SK-N-SH (cell line): ENCODE results near the gene TMEM176B. TPM values are rescaled to one million over a fixed set of nuclear protein-coding genes. Genes with fewer than 3 reads are reported as not detected.

Experiments used
- CTCF ChIA-PET: fragments of 300-600, 350-600 bp; formaldehyde crosslinking; extraction: SDS; loops from one replicate; lab custom pipeline; 2021; lab: Yijun Ruan, JAX
- POLR2A ChIA-PET: fragments of 350-600 bp; sonication (Branson Sonifier 250); formaldehyde crosslinking; extraction: SDS; loops from one replicate; lab custom pipeline; 2020; ENCODE audit warnings: antibody characterized with exemption, inconsistent platforms; lab: Yijun Ruan, JAX
- DNase-seq: peaks from one replicate; pipeline ENCODE4 v3.0.0; 2012
- H2AFZ ChIP-seq: fragments of 200-600 bp; sonication (generic); 2 replicates; pipeline ENCODE4 v1.8.1; 2016; ENCODE audit warnings: antibody characterized with exemption, mild to moderate bottlenecking, low read depth
- H3F3A ChIP-seq: fragments of 200-600 bp; sonication (generic); replicated peaks from 2 replicates; pipeline ENCODE3; 2016; ENCODE audit warnings: antibody characterized with exemption, mild to moderate bottlenecking; ENCODE audit not compliant: insufficient read depth
- H3K27ac ChIP-seq, 2 experiments: fragments of 200-500 bp in 1 of 2; fragments of 200-600 bp in 1 of 2; sonication (Bioruptor generic) in 1 of 2; sonication (generic), shearing (Covaris generic) in 1 of 2; 2 replicates each; pipeline versions ENCODE4 v1.5.1 to v1.6.1; 2014 to 2016; ENCODE audit warnings: low read depth in 2 of 2, inconsistent platforms in 1 of 2, low read length in 1 of 2, mild to moderate bottlenecking in 1 of 2, mixed read lengths in 1 of 2
- H3K27me3 ChIP-seq: fragments of 200-600 bp; sonication (generic), shearing (Covaris generic); 2 replicates; pipeline ENCODE4 v1.6.1; 2016; ENCODE audit warnings: mixed run types; ENCODE audit not compliant: insufficient read depth
- H3K36me3 ChIP-seq, 2 experiments: fragments of 200-500 bp in 1 of 2; fragments of 200-600 bp in 1 of 2; sonication (Bioruptor generic) in 1 of 2; sonication (generic) in 1 of 2; replicated peaks in 1 of 2; 2 replicates each; pipeline versions ENCODE3 to v1.5.1; 2014 to 2016; ENCODE audit warnings: low read length in 1 of 2, mild to moderate bottlenecking in 1 of 2; ENCODE audit not compliant: insufficient read depth in 2 of 2, control insufficient read depth in 1 of 2
- H3K4me1 ChIP-seq, 2 experiments: fragments of 200-500 bp in 1 of 2; fragments of 200-600 bp in 1 of 2; sonication (Bioruptor generic) in 1 of 2; sonication (generic), shearing (Covaris generic) in 1 of 2; 2 replicates each; pipeline versions ENCODE4 v1.5.1 to v1.6.1; 2014 to 2016; ENCODE audit warnings: low read depth in 1 of 2, low read length in 1 of 2, mixed run types in 1 of 2; ENCODE audit not compliant: insufficient read depth in 2 of 2, control insufficient read depth in 1 of 2
- H3K4me2 ChIP-seq: fragments of 200-600 bp; sonication (generic), shearing (Covaris generic); 2 replicates; pipeline ENCODE4 v1.6.1; 2017; ENCODE audit warnings: mixed run types
- H3K4me3 ChIP-seq, 2 experiments: fragments of 200-500 bp in 1 of 2; fragments of 200-600 bp in 1 of 2; sonication (Bioruptor generic) in 1 of 2; sonication (generic), shearing (Covaris generic) in 1 of 2; 2 replicates each; pipeline versions ENCODE4 v1.5.1 to v1.8.1; 2014 to 2016; ENCODE audit warnings: low read depth in 2 of 2, inconsistent platforms in 1 of 2, low read length in 1 of 2, mild to moderate bottlenecking in 1 of 2, mixed read lengths in 1 of 2, moderate library complexity in 1 of 2
- H3K79me2 ChIP-seq: fragments of 200-600 bp; sonication (generic); 2 replicates; pipeline ENCODE4 v1.8.1; 2017; ENCODE audit warnings: mild to moderate bottlenecking; ENCODE audit not compliant: insufficient read depth
- H3K9ac ChIP-seq: fragments of 200-600 bp; sonication (generic); 2 replicates; pipeline ENCODE4 v1.6.1; 2017; ENCODE audit warnings: mixed run types
- H3K9me2 ChIP-seq: fragments of 200-600 bp; sonication (generic); 2 replicates; pipeline ENCODE4 v1.6.1; 2017; ENCODE audit warnings: mixed run types
- H3K9me3 ChIP-seq: fragments of 200-600 bp; sonication (generic); 2 replicates; pipeline ENCODE4 v1.6.1; 2017; ENCODE audit warnings: mixed run types, mild to moderate bottlenecking, moderate library complexity
- H4K20me1 ChIP-seq: fragments of 200-600 bp; sonication (generic); 2 replicates; pipeline ENCODE4 v1.6.1; 2017; ENCODE audit warnings: mild to moderate bottlenecking, mixed run types; ENCODE audit not compliant: insufficient read depth
- CHD2 ChIP-seq: fragments of 150-350 bp; IDR thresholded peaks from 2 replicates; pipeline ENCODE4 v1.6.1; 2018; ENCODE audit warnings: low read length; ENCODE audit not compliant: partially characterized antibody
- ELF1 ChIP-seq: IDR thresholded peaks from 2 replicates; pipeline ENCODE4 v1.4.0; 2012
- MAX ChIP-seq: IDR thresholded peaks from 2 replicates; pipeline ENCODE4 v1.4.0; 2012; ENCODE audit warnings: low read depth
- MEF2A ChIP-seq: IDR thresholded peaks from 2 replicates; pipeline ENCODE4 v1.4.0; 2012; ENCODE audit warnings: low read depth, borderline replicate concordance
- NRF1 ChIP-seq: IDR thresholded peaks from 2 replicates; pipeline ENCODE4 v1.6.1; 2012; ENCODE audit warnings: low read depth, mild to moderate bottlenecking, low read length
- RAD21 ChIP-seq: IDR thresholded peaks from 2 replicates; pipeline ENCODE4 v1.6.1; 2012; ENCODE audit warnings: mild to moderate bottlenecking, low read length
- REST ChIP-seq: IDR thresholded peaks from 2 replicates; pipeline ENCODE4 v1.6.1; 2012; ENCODE audit warnings: mild to moderate bottlenecking, low read depth, low read length, moderate library complexity
- RFX5 ChIP-seq: IDR thresholded peaks from 2 replicates; pipeline ENCODE4 v1.6.1; 2012; ENCODE audit warnings: mild to moderate bottlenecking, improper control_type of control experiment, low read length
- TCF12 ChIP-seq: IDR thresholded peaks from 2 replicates; pipeline ENCODE4 v1.4.0; 2012
- WGBS: methylation state at CpG from one replicate; pipeline ENCODE4 v1.1.6; 2017; ENCODE audit warnings: low lambda C conversion rate; 5-methylcytosine and 5-hydroxymethylcytosine counted together
- polyA plus RNA-seq, 3 experiments: library from polyadenylated mRNA; depleted of rRNA; stranded (reverse); fragments of >200 nt; gene quantifications; 2 replicates each; pipeline ENCODE4 v1.2.3, GENCODE V29; 2012
- TF ChIP-seq, protein P1 (sequence below): IDR thresholded peaks from 2 replicates; pipeline ENCODE4 v1.4.0; 2012; ENCODE audit warnings: low read depth, borderline replicate concordance

The TMEM176B gene
- polyA plus RNA-seq, 1 of the 3 experiments (the other 2 are of a cell fraction) = not detected

DNA sequence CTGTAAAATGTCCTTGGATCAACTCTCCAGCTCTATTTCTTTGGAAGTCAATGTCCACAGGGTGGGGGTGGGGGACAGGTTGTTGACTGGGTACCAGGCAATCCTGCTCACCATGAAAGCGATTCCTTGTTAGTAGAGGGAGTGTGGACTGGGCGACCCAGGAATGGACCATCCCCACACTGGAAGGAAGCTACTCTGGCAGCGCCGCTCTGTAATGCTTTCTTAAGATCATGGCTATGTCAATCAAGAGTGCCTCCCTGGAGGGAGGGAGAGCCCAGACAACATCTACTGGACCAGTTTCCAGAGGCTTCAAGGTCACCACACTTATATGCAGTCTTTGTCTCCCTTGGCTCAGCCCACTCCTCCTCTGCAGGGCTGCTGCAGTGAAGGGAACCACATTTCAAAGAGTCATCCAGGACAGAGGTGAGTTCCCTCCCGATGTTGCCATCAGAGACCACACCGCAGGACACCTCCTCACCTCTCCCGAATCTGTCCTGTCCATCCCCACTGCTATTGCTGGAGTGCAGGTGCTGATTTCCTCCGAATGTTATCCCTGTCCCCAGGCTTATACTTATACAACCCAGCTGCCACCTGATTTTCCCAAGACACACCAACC, 56.0 kb downstream of the TMEM176B start:
- Histone ChIP-seq H3K4me2 (no peak overlapping the region), H3K27me3 (peaks cover 16% of the 10 kb centered on the region), H3K4me1 (no peaks in the 10 kb centered on the region), H3K79me2 (no peaks in the 10 kb centered on the region), H3K4me3 (no peak overlapping the region), H3K27ac (no peak overlapping the region), H2AFZ (no peak overlapping the region), H3K36me3 (no peaks in the 10 kb centered on the region), H3K9me2 (no peaks in the 10 kb centered on the region), H4K20me1 (no peaks in the 10 kb centered on the region), H3K9me3 (no peaks in the 10 kb centered on the region), H3F3A (no peaks in the 10 kb centered on the region), H3K9ac (no peak overlapping the region)
- 25% methylated on average over 8 of the region's 8 CpGs for WGBS
- TF ChIP-seq REST (no peak), TCF12 (no peak), NRF1 (no peak), CHD2 (no peak), ELF1 (no peak), RFX5 (no peak), MAX (no peak), RAD21 (no peak), MEF2A (no peak)
- TF ChIP-seq, protein P1, sequence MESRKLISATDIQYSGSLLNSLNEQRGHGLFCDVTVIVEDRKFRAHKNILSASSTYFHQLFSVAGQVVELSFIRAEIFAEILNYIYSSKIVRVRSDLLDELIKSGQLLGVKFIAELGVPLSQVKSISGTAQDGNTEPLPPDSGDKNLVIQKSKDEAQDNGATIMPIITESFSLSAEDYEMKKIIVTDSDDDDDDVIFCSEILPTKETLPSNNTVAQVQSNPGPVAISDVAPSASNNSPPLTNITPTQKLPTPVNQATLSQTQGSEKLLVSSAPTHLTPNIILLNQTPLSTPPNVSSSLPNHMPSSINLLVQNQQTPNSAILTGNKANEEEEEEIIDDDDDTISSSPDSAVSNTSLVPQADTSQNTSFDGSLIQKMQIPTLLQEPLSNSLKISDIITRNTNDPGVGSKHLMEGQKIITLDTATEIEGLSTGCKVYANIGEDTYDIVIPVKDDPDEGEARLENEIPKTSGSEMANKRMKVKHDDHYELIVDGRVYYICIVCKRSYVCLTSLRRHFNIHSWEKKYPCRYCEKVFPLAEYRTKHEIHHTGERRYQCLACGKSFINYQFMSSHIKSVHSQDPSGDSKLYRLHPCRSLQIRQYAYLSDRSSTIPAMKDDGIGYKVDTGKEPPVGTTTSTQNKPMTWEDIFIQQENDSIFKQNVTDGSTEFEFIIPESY = no peak
- no peak for DNase-seq
- CTCF ChIA-PET = interaction anchor here (0.6 to 1.2 kb wide), 6 partner anchors 12 to 295 kb away, joined by 3 to 5 read pairs (median 3); no protein-coding TSS in a partner anchor
- POLR2A ChIA-PET = no interaction called here
